ENCODE data around the gene STMN3.
"Not testable (repeated sequence)": the region's sequence is repeated elsewhere in the genome, so short reads cannot be mapped to it uniquely, and the experiment has no call there.

STMN3 gene

GRCh38 chr20:63612276-63612931 is 40.8 kb downstream of the STMN3 start:
- DNase-seq (ENCODE audit: low read depth) = no peak

DNA sequence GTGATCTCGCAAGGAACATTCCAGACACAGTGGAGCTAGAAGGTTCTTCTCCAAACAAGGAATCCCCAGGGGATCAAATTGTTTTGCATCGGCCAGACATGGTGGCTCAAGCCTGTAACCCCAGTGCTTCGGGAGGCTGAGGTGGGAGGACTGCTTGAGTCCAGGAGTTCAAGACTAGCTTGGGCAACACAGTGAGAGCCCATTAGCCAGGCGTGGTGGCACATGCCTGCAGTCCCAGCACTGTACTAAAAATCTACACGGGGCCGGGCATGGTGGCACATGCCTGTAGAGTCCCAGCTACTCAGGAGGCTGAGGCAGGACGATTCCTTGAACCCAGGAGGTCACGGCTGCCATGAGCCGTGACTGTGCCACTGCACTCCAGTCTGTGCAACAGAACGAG is 41.6 kb downstream of the STMN3 start:
- no peak for DNase-seq (ENCODE audit: low read depth)

- DNase-seq (ENCODE audit: low read depth) = no peak
Measured at GRCh38 chr20:63610581-63611435, 42.4 kb downstream of the STMN3 start.

DNA sequence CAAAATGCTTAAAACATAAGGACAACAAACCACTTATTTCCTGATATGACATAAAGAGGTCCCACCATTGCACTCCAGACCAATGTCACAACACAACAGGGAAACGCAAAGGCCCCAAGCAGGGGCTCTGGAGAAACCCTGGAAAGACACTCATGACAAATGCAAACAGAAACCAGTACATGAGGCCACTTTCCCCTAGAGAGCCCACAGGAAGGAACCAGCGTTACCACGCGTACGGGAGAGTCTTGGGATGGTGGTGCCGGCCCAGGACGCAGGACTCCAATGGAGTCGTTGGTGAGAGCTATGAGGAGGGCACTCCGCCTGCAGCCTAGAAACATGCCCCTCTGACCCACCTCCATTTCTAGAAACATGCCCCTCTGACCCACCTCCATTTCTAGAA is 46.5 kb downstream of the STMN3 start:
- DNase-seq (ENCODE audit: low read depth) = no peak

DNA sequence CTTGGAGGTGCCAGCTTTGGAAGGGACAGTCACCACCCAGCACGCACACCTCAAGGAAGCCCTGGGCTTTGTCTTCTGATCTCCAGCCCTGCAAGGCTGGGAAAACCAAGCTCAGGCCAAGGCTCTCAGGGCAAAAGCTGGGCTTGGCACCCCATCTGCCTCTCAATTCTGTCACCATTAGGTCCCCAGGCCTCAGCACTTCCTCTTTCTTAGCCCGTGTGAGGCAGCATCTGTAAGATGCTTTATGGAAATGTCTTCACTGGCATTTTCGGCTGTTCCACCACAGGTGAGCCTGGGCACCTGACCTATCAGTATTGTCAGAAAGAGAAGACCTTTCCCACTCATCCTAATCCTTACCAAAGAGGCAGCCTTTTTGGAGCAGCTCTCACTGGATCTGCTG is 50.9 kb downstream of the STMN3 start:
- DNase-seq (ENCODE audit: low read depth) = no peak

GRCh38 chr20:63601679-63602078 is 51.5 kb downstream of the STMN3 start:
- DNase-seq (ENCODE audit: low read depth) = not testable (repeated sequence)

- no peak for DNase-seq (ENCODE audit: low read depth)
Measured at GRCh38 chr20:63599396-63600050, 53.7 kb downstream of the STMN3 start.

DNA sequence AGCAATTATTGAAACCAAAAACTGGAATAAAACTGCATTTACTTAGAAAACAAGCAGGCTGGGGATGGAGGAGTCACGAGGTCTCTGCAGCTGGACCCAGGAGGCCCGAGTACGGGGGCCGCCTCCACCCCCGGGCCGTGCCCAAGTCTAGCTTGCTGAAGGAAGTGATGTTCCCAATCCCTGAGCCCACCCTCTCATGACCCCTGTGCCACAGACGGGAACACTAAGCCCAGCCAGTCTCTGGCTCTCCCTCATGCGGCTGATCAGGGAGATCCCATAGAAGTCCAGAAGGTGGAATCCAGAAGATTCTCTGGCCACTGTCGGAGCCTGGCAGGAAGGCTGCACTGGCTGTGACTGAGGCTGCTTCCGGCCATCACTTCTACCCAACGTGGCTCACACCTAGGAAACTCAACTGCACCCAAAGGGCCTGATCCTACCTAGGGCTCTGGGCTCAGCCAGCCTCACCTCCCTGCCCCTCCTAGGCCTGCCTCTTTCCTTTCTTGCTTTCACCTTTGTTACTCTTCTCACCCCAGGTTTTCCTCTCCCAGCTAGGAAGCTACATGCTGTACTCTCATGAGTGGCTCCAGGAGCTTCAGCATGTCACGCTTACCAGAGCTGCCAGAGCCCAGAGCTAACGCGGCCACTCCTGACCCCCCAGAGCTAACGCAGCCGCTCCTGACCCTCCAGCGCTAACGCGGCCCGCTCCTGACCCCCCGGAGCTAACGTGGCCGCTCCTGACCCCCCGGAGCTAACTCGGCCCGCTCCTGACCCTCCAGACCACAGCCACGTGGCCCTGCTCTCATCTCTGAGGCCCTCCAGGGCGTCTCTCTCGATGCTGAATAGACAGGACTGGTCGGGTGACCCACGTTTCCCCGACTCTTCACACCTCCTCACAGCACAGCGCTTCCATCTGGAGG is 54.5 kb downstream of the STMN3 start:
- DNase-seq (ENCODE audit: low read depth) = no peak

DNA sequence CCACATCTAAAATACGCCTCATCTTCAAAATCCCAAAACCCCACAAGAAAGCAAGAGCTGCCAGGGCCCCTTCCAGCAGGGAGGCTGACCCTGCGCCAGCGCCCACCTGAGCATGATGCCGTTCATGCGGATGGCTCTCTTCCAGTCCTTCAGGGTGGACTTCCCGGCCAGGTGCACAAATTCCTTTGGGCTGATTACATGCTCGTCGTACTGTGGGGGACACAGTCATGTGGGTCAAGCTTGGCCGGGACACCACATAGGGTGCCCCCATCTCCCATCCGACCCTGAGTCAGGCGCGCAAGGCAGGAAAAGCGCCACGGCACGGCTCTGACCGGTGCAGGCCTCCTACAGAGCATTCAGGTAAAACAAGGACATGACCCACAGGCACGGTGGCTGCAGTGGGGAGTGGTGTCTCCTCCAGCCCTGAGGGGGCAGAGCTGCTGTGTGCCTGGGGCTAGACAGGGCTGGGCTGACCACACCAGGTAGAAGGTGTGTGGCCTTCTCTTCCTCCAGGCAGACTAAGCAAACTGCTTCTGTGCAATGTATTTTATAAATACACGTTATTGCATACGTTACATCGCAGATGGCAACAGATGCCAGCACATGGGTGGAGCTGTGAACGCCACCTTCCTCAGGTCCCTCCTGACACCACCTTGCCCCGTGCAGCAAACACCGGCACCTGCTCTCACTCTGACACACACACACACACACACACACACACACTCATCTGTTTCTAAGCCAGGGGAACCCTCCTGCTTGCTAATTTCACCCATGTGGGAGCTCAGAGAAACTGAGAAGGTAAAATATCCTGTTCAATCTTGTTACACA is 55.4 kb downstream of the STMN3 start:
- DNase-seq (ENCODE audit: low read depth) = no peak

GRCh38 chr20:63596423-63596822 is 56.8 kb downstream of the STMN3 start:
- no peak for DNase-seq (ENCODE audit: low read depth)

DNA sequence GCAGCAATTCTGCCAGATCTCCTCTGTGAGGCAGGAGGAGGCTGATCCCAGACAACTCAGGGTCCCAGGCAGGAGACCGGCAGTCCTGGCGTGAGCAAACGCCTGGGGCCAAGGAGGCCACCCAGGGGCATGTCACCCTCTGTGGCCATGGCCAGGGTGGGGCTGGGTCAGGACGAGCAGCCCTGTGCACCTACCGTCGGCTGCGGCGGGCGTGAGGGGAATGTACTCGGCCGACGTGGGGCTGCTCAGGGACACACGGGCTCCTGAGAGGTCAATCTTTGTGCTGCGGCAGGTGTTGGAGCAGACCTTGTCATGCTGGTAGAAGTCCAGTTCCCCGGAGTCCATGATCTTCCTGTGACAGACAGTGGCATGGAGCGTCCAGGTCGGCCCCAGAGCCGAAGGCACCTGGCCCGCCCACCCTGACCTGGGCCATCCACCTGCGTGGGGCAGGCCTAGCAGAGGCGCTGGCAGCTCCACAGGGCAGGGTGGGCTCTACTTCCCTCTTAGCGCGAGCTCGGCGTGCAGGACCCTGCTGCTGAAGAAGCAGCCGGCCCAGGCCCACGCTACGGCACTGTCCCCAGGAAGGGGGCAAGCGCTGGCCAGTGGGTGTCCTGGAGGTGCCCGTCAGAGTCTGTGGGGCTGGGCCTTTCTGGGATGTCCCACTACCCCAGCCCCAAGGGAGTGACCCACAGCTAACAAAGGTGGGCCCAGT is 57.7 kb downstream of the STMN3 start:
- no peak for DNase-seq (ENCODE audit: low read depth)

DNA sequence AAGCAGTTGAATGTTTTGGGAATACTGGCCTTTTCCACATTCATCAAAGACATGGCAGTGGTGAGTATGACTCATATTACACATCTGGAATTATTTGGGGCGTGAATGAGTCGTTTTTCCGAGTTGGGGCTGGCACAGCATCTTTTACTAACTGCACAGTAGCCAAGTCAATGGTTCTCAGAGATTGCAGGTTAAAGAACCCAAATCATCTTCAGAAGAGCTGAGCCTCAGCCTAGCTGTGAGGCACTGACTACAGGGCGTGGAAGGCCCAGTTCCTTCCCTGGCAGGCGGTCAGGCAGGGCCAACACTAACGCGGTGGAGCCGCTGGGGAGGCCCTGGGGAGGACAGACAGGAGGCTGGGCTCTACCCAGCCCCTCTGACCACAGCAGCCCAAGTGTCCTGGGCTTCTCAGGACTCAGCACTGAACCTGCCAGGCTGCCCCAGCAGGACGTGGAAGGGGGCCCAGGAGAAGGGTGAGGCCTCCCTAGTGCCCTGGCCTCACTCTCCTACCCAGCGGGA is 59.1 kb downstream of the STMN3 start:
- no peak for DNase-seq (ENCODE audit: low read depth)

DNA sequence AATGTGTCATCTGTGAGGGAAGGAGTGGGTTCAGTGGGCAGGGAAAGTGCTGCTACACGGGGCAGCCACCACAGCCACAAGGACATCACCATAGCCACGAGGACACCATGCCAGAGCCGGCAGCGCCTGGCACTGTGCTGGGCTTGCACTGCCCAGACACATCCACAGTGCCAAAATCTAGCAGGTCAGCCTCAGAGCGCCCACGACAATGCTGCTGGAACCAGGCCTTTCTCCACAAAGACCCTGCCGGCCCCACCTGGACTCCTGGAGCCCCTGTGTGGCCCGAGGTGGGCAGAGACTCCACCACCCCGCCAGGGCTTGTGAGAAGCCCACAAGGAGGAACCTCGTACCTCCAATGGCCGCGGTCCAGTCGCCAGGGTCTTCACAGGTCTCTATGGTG is 60.6 kb downstream of the STMN3 start:
- DNase-seq (ENCODE audit: low read depth) = no peak

DNA sequence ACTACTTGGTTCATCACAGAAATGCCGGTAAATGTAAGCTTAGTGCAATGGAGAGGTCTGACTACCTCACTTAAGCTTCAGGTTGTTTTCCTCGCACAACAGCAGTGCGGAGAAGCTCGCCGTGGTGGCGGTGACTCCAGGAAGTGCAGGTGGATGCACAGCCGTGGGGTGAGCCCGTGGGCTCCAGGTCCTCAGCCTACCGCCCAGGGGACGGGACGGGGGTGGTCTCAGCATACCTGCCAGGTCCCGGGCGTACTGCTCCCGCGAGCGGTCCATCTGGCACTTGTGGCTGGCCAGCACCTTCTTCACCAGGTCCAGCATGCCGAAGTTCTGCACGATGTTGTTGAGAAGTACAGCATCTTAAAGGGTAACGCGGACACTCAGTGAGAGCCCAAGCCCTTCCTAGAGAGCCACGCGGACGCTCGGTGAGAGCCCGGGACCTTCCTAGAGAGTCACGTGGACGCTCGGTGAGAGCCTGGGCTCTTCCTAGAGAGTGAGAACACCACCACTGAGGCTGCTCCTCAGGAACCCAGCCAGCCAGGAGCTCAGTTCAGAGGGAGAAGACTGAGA is 61.4 kb downstream of the STMN3 start:
- no peak for DNase-seq (ENCODE audit: low read depth)

DNA sequence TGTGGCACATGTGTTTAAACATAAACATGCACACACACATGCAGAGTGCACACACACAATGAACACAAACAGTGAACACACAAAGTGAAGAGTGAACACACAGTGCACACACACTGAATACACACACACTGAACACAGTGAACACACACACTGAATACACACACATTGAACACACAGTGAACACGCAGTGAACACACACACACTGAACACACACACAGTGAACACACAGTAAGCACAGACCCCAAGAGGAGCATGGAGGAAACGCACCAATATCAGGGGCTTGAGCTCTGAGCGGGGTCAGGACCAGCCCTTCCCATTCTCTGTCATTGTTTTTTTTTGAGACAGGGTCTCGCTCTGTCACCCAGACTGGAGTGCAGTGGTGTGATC is 62.1 kb downstream of the STMN3 start:
- DNase-seq (ENCODE audit: low read depth) = no peak

- no peak for DNase-seq (ENCODE audit: low read depth)
Measured at GRCh38 chr20:63590218-63591146, 62.7 kb downstream of the STMN3 start.

All from T follicular helper cell (primary cell).